ENCODE data around the gene TOR2A. TPM values are rescaled to one million over a fixed set of nuclear protein-coding genes. Genes with fewer than 3 reads are reported as not detected.

TOR2A gene
- total and polyA plus RNA-seq, 4 donors, result 4.5 to 12.7 (median 6.9) TPM

- no peak overlapping the region for H3K4me3 ChIP-seq (ENCODE audit: low read length in 2 of 2)
- no peaks in the 10 kb centered on the region for H3K9me3 ChIP-seq (ENCODE audit: control insufficient read depth, low read length)
- DNase-seq (peak in 1 of 2 donors; percentile 72), ATAC-seq (ENCODE audit: low FRiP score) (no peak)
- H3K36me3 ChIP-seq (ENCODE audit: control insufficient read depth in 1 of 2, insufficient read depth in 2 of 2, low read length in 1 of 2), result no peaks in the 10 kb centered on the region
- intact Hi-C loops (cut with DNase I), result loop anchor here in 1 of 2 donors (10.0 kb wide), 1 partner anchor 225 kb away; no protein-coding TSS in a partner anchor
- WGBS, 2 donors, result 83 to 87% methylated on average over 9 of the region's 9 CpGs
- H3K27me3 ChIP-seq (ENCODE audit: control insufficient read depth in 1 of 2, insufficient read depth in 2 of 2, low read length in 1 of 2), result no peaks in the 10 kb centered on the region
- no peak overlapping the region for H3K27ac ChIP-seq (ENCODE audit: low read depth in 1 of 2, low read length in 2 of 2)
- no peaks in the 10 kb centered on the region for H3K4me1 ChIP-seq (ENCODE audit: control insufficient read depth in 1 of 2, insufficient read depth in 2 of 2, low read length in 2 of 2)
Observed at GRCh38 chr9:127730262-127730661, 4.8 kb downstream of the TOR2A start.

GRCh38 chr9:127729522-127730256, 5.4 kb downstream of the TOR2A start:
- DNase-seq, result peak; percentile 23 to 70
- no peak overlapping the region for H3K4me3 ChIP-seq (ENCODE audit: low read length in 2 of 2)
- intact Hi-C loops (cut with DNase I), result loop anchor here (10.0 kb wide), 1 partner anchor 225 kb away; no protein-coding TSS in a partner anchor
- no peaks in the 10 kb centered on the region for H3K36me3 ChIP-seq (ENCODE audit: control insufficient read depth in 1 of 2, insufficient read depth in 2 of 2, low read length in 1 of 2)
- H3K9me3 ChIP-seq (ENCODE audit: control insufficient read depth, low read length), result no peaks in the 10 kb centered on the region
- H3K4me1 ChIP-seq (ENCODE audit: control insufficient read depth in 1 of 2, insufficient read depth in 2 of 2, low read length in 2 of 2), result no peaks in the 10 kb centered on the region
- no peak for ATAC-seq (ENCODE audit: low FRiP score)
- 88 to 91% methylated on average over 18 of the region's 18 CpGs for WGBS, 2 donors
- no peaks in the 10 kb centered on the region for H3K27me3 ChIP-seq (ENCODE audit: control insufficient read depth in 1 of 2, insufficient read depth in 2 of 2, low read length in 1 of 2)
- H3K27ac ChIP-seq (ENCODE audit: low read depth in 1 of 2, low read length in 2 of 2), result no peak overlapping the region

DNA sequence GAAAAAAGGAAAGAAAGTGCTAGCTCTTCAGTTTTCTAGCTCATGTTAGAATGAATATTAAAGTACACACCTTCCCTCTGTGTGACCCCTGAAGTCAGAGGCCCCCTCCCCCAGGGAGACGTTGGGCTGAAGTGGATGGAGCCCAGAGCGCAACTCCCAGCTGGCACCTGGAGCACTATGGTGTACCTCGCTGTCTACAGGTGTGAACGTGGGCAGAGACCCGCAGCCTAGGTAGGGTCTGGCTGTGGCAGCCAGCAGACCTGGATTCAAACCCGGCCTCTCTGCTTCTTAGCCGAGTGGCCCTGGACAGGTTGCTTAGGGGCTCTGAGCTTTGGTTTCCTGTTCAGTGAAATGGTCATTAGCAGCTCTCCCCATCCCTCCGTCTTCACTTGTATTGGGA, 6.3 kb downstream of the TOR2A start:
- Histone ChIP-seq H3K27me3 (ENCODE audit: control insufficient read depth in 1 of 2, insufficient read depth in 2 of 2, low read length in 1 of 2) (no peaks in the 10 kb centered on the region), H3K4me1 (ENCODE audit: control insufficient read depth in 1 of 2, insufficient read depth in 2 of 2, low read length in 2 of 2) (no peaks in the 10 kb centered on the region), H3K4me3 (ENCODE audit: low read length in 2 of 2) (no peak overlapping the region), H3K9me3 (ENCODE audit: control insufficient read depth, low read length) (no peaks in the 10 kb centered on the region), H3K27ac (ENCODE audit: low read depth in 1 of 2, low read length in 2 of 2) (no peak overlapping the region), H3K36me3 (ENCODE audit: control insufficient read depth in 1 of 2, insufficient read depth in 2 of 2, low read length in 1 of 2) (no peaks in the 10 kb centered on the region)
- intact Hi-C loops (cut with DNase I), result loop anchor here in 1 of 2 donors (10.0 kb wide), 1 partner anchor 224 kb away; no protein-coding TSS in a partner anchor
- no peak for DNase-seq
- WGBS, 2 donors, result 86 to 91% methylated on average over 8 of the region's 8 CpGs
- no peak for ATAC-seq (ENCODE audit: low FRiP score)

- H3K4me3 ChIP-seq (ENCODE audit: low read length in 2 of 2), result no peak overlapping the region
Observed at GRCh38 chr9:127726871-127727270, 8.2 kb downstream of the TOR2A start.

GRCh38 chr9:127724012-127724411, 11.1 kb downstream of the TOR2A start:
- Histone ChIP-seq H3K27me3 (ENCODE audit: control insufficient read depth in 1 of 2, insufficient read depth in 2 of 2, low read length in 1 of 2) (no peaks in the 10 kb centered on the region), H3K27ac (ENCODE audit: low read depth in 1 of 2, low read length in 2 of 2) (no peak overlapping the region), H3K4me3 (ENCODE audit: low read length in 2 of 2) (no peak overlapping the region), H3K9me3 (ENCODE audit: control insufficient read depth, low read length) (no peaks in the 10 kb centered on the region), H3K36me3 (ENCODE audit: control insufficient read depth in 1 of 2, insufficient read depth in 2 of 2, low read length in 1 of 2) (no peaks in the 10 kb centered on the region), H3K4me1 (ENCODE audit: control insufficient read depth in 1 of 2, insufficient read depth in 2 of 2, low read length in 2 of 2) (no peaks in the 10 kb centered on the region)
- ATAC-seq (ENCODE audit: low FRiP score) (no peak), DNase-seq (peak in 1 of 2 donors; percentile 47)
- intact Hi-C loops (cut with DNase I), result loop anchor here in 1 of 2 donors (10.0 kb wide), 1 partner anchor 219 kb away; no protein-coding TSS in a partner anchor
- WGBS, 2 donors, result 23 to 30% methylated on average over 23 of the region's 23 CpGs

More at GRCh38 chr9:127726871-127727270, 8.2 kb downstream of the TOR2A start:
- WGBS, 2 donors, result 81 to 86% methylated on average over 8 of the region's 8 CpGs
- Histone ChIP-seq H3K4me1 (ENCODE audit: control insufficient read depth in 1 of 2, insufficient read depth in 2 of 2, low read length in 2 of 2) (no peaks in the 10 kb centered on the region), H3K27me3 (ENCODE audit: control insufficient read depth in 1 of 2, insufficient read depth in 2 of 2, low read length in 1 of 2) (no peaks in the 10 kb centered on the region), H3K9me3 (ENCODE audit: control insufficient read depth, low read length) (no peaks in the 10 kb centered on the region), H3K36me3 (ENCODE audit: control insufficient read depth in 1 of 2, insufficient read depth in 2 of 2, low read length in 1 of 2) (no peaks in the 10 kb centered on the region), H3K27ac (ENCODE audit: low read depth in 1 of 2, low read length in 2 of 2) (no peak overlapping the region)
- ATAC-seq (ENCODE audit: low FRiP score) (no peak), DNase-seq (no peak)
- intact Hi-C loops (cut with DNase I), result loop anchor here in 1 of 2 donors (10.0 kb wide), 1 partner anchor 222 kb away; no protein-coding TSS in a partner anchor

DNA sequence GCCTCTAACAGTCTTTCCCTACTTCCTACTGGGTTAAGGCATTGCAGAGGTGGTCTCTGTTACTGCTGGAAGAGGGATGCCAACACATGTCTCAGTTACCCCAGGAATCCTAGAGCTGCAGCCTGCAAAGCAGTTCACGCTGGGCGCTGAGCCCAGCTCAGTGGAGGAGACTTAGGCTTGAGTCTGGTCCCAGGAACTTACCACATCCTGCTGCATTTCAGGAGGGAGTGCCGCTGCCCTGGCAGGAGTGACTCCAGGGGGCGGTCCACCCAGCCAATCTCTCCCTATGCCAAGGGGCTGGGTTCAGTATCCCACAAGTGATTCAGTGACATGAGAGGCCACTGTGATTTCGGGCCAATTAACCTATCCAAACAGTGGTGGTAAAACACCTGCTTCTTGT, 11.7 kb downstream of the TOR2A start:
- intact Hi-C loops (cut with DNase I), result loop anchor here in 1 of 2 donors (10.0 kb wide), 1 partner anchor 219 kb away; no protein-coding TSS in a partner anchor
- WGBS, 2 donors, result 10 to 27% methylated on average over 5 of the region's 5 CpGs
- H3K36me3 ChIP-seq (ENCODE audit: control insufficient read depth in 1 of 2, insufficient read depth in 2 of 2, low read length in 1 of 2), result no peaks in the 10 kb centered on the region
- no peak overlapping the region for H3K4me3 ChIP-seq (ENCODE audit: low read length in 2 of 2)
- no peaks in the 10 kb centered on the region for H3K27me3 ChIP-seq (ENCODE audit: control insufficient read depth in 1 of 2, insufficient read depth in 2 of 2, low read length in 1 of 2)
- no peaks in the 10 kb centered on the region for H3K9me3 ChIP-seq (ENCODE audit: control insufficient read depth, low read length)
- no peak for DNase-seq
- no peaks in the 10 kb centered on the region for H3K4me1 ChIP-seq (ENCODE audit: control insufficient read depth in 1 of 2, insufficient read depth in 2 of 2, low read length in 2 of 2)
- no peak for ATAC-seq (ENCODE audit: low FRiP score)
- no peak overlapping the region for H3K27ac ChIP-seq (ENCODE audit: low read depth in 1 of 2, low read length in 2 of 2)

- Histone ChIP-seq H3K27ac (ENCODE audit: low read depth in 1 of 2, low read length in 2 of 2) (no peak overlapping the region), H3K4me1 (ENCODE audit: control insufficient read depth in 1 of 2, insufficient read depth in 2 of 2, low read length in 2 of 2) (no peaks in the 10 kb centered on the region), H3K9me3 (ENCODE audit: control insufficient read depth, low read length) (no peaks in the 10 kb centered on the region), H3K27me3 (ENCODE audit: control insufficient read depth in 1 of 2, insufficient read depth in 2 of 2, low read length in 1 of 2) (no peaks in the 10 kb centered on the region), H3K36me3 (ENCODE audit: control insufficient read depth in 1 of 2, insufficient read depth in 2 of 2, low read length in 1 of 2) (no peaks in the 10 kb centered on the region), H3K4me3 (ENCODE audit: low read length in 2 of 2) (no peak overlapping the region)
- intact Hi-C loops (cut with DNase I), result loop anchor here in 1 of 2 donors (10.0 kb wide), 1 partner anchor 218 kb away; no protein-coding TSS in a partner anchor
- ATAC-seq (ENCODE audit: low FRiP score) (no peak), DNase-seq (no peak)
- 94 to 95% methylated on average over 13 of the region's 13 CpGs for WGBS, 2 donors
Observed at GRCh38 chr9:127723013-127723412, 12.1 kb downstream of the TOR2A start.

DNA sequence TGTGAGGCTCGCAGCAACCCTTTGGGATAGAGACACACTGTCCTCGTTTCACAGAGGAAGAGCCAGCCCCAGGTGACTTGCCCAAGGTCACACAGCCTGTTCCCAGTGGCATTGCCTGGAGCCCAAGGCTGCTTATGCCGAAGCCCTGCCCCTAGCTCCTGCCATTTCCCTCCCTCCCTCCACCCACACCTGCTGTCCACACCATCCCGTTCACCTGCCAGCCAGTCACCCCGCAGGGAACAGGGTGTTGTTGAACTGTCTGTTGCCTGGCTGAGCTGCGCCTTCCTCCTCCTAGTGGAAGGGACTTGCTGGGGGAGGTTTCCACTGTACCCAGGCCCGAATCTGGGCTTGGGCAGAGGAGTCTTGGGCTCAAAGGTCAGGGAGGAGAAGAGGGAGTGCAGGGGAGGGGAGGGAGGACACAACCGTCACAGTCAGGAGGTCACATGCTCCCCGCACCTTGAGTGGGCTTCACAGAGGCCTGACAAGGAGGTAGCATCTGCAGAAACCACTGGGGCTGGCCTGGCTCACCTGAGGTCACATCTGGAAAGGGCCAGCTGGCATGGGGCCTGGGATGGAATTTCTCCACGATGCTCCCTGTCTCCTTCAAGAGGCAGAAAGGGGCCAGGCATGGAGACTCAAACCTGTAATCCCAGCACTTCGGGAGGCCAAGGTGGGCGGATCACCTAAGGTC, 12.9 kb downstream of the TOR2A start:
- no peak overlapping the region for H3K27ac ChIP-seq (ENCODE audit: low read depth in 1 of 2, low read length in 2 of 2)
- intact Hi-C loops (cut with DNase I), result loop anchor here in 1 of 2 donors (10.0 kb wide), 1 partner anchor 217 kb away; no protein-coding TSS in a partner anchor
- 78 to 85% methylated on average over 12 of the region's 12 CpGs for WGBS, 2 donors
- no peaks in the 10 kb centered on the region for H3K27me3 ChIP-seq (ENCODE audit: control insufficient read depth in 1 of 2, insufficient read depth in 2 of 2, low read length in 1 of 2)
- no peaks in the 10 kb centered on the region for H3K9me3 ChIP-seq (ENCODE audit: control insufficient read depth, low read length)
- H3K36me3 ChIP-seq (ENCODE audit: control insufficient read depth in 1 of 2, insufficient read depth in 2 of 2, low read length in 1 of 2), result no peaks in the 10 kb centered on the region
- no peak for DNase-seq
- no peaks in the 10 kb centered on the region for H3K4me1 ChIP-seq (ENCODE audit: control insufficient read depth in 1 of 2, insufficient read depth in 2 of 2, low read length in 2 of 2)
- no peak overlapping the region for H3K4me3 ChIP-seq (ENCODE audit: low read length in 2 of 2)
- no peak for ATAC-seq (ENCODE audit: low FRiP score)

All from aorta (tissue), 5 donors.